Loucy (cell line): Measurements from ENCODE around the gene BCDIN3D.

ENCODE experiments used
- H2AFZ ChIP-seq: fragments of 200-600 bp; sonication (generic); 2 replicates; pipeline ENCODE4 v1.6.0; 2016; ENCODE audit warnings: antibody characterized with exemption, mild to moderate bottlenecking, low read length, moderate library complexity
- H3F3A ChIP-seq: fragments of 200-600 bp; 2 replicates; pipeline ENCODE4 v1.6.0; 2016; ENCODE audit warnings: antibody characterized with exemption, low read depth, mild to moderate bottlenecking
- H3K27me3 ChIP-seq: fragments of 200-600 bp; sonication (generic); 2 replicates; pipeline ENCODE4 v1.6.1; 2014; ENCODE audit warnings: low read length, mild to moderate bottlenecking; ENCODE audit not compliant: insufficient read depth, poor library complexity, severe bottlenecking
- H3K36me3 ChIP-seq: fragments of 200-600 bp; sonication (generic); 2 replicates; pipeline ENCODE4 v1.6.1; 2016; ENCODE audit warnings: low read length; ENCODE audit not compliant: insufficient read depth
- H3K4me1 ChIP-seq: fragments of 200-600 bp; sonication (generic); 2 replicates; pipeline ENCODE4 v1.5.1; 2014; ENCODE audit warnings: low read length, mild to moderate bottlenecking; ENCODE audit not compliant: insufficient read depth, poor library complexity, severe bottlenecking
- H3K4me2 ChIP-seq: fragments of 200-600 bp; sonication (generic); 2 replicates; pipeline ENCODE4 v1.6.0; 2014; ENCODE audit warnings: antibody characterized with exemption, low read length, low read depth, mild to moderate bottlenecking; ENCODE audit not compliant: poor library complexity, severe bottlenecking
- H3K4me3 ChIP-seq: fragments of 200-600 bp; sonication (generic); 2 replicates; pipeline ENCODE4 v1.5.1; 2014; ENCODE audit warnings: low read length, mild to moderate bottlenecking, mixed read lengths; ENCODE audit not compliant: poor library complexity, severe bottlenecking
- H3K79me2 ChIP-seq: fragments of 200-600 bp; sonication (generic); 2 replicates; pipeline ENCODE4 v1.6.1; 2014; ENCODE audit warnings: low read length; ENCODE audit not compliant: insufficient read depth
- H3K9ac ChIP-seq: fragments of 200-600 bp; sonication (generic); 2 replicates; pipeline ENCODE4 v1.6.0; 2014; ENCODE audit warnings: mild to moderate bottlenecking, low read depth, low read length, moderate library complexity; ENCODE audit not compliant: poor library complexity, severe bottlenecking
- H3K9me2 ChIP-seq: fragments of 200-600 bp; sonication (generic); replicated peaks from 2 replicates; pipeline ENCODE4 v1.6.1; 2016; ENCODE audit warnings: low read depth, low read length, mixed read lengths
- H3K9me3 ChIP-seq: fragments of 200-600 bp; sonication (generic); 2 replicates; pipeline ENCODE4 v1.6.1; 2014; ENCODE audit warnings: mild to moderate bottlenecking, antibody characterized with exemption, low read length, low read depth; ENCODE audit not compliant: insufficient read depth
- H4K20me1 ChIP-seq: fragments of 200-600 bp; sonication (generic); 2 replicates; pipeline ENCODE4 v1.6.0; 2014; ENCODE audit warnings: antibody characterized with exemption, low read length, mild to moderate bottlenecking; ENCODE audit not compliant: insufficient read depth, poor library complexity, severe bottlenecking
- EZH2phosphoT487 ChIP-seq: fragments of 200-600 bp; IDR thresholded peaks from 2 replicates; pipeline ENCODE4 v1.6.1; 2018; ENCODE audit warnings: antibody characterized with exemption, mild to moderate bottlenecking, moderate library complexity, borderline replicate concordance

The BCDIN3D gene

GRCh38 chr12:49787672-49788071 lies 55.2 kb downstream of the BCDIN3D start:
- no peaks in the 10 kb centered on the region for H4K20me1 ChIP-seq

More at GRCh38 chr12:49787672-49788071, 55.2 kb downstream of the BCDIN3D start:
- Histone ChIP-seq H3K9me2 (no peaks in the 10 kb centered on the region), H3K9ac (no peak overlapping the region), H3K27me3 (no peaks in the 10 kb centered on the region), H3F3A (no peaks in the 10 kb centered on the region), H2AFZ (no peak overlapping the region), H3K4me3 (no peak overlapping the region), H3K79me2 (no peaks in the 10 kb centered on the region), H3K36me3 (no peaks in the 10 kb centered on the region), H3K4me2 (no peak overlapping the region), H3K9me3 (no peaks in the 10 kb centered on the region), H3K4me1 (no peaks in the 10 kb centered on the region)
- TF ChIP-seq EZH2phosphoT487: no peak
